Cardiac muscle cell (in vitro differentiated cells and primary cell): ENCODE data around the gene ITGA11. TPM values are rescaled to one million over a fixed set of nuclear protein-coding genes. Genes with fewer than 3 reads are reported as not detected.
A peak's percentile ranks its signal among the peaks of the same experiment; 100 is the strongest.

Source experiments
- DNase-seq, 2 donors: peaks; one replicate each; pipeline versions ENCODE4 v3.0.0 to v3.0.0-alpha.2; 2010 to 2017; ENCODE audit warnings: low read depth in 1 of 2, low spot score in 1 of 2
- H3K27ac ChIP-seq: fragments of 200-600 bp; sonication (generic); 2 replicates; pipeline ENCODE4 v1.5.1; 2016
- H3K27me3 ChIP-seq: fragments of 200-600 bp; sonication (generic); 2 replicates; pipeline ENCODE4 v1.6.0; 2016; ENCODE audit warnings: control low read depth
- H3K36me3 ChIP-seq: fragments of 200-600 bp; sonication (generic); 2 replicates; pipeline ENCODE4 v1.5.1; 2016; ENCODE audit warnings: control low read depth
- H3K4me1 ChIP-seq: fragments of 200-600 bp; sonication (generic); 2 replicates; pipeline ENCODE4 v1.8.1; 2017; ENCODE audit warnings: low read depth, mild to moderate bottlenecking, mixed run types
- H3K4me3 ChIP-seq: fragments of 200-600 bp; sonication (generic); 2 replicates; pipeline ENCODE4 v1.5.1; 2016; ENCODE audit warnings: mild to moderate bottlenecking
- H3K9me3 ChIP-seq: fragments of 200-600 bp; sonication (generic); 2 replicates; pipeline ENCODE4 v1.5.1; 2017; ENCODE audit warnings: low read depth, mild to moderate bottlenecking, control low read depth
- polyA plus RNA-seq: library from polyadenylated mRNA; unstranded; fragments of >200 nt; fragmentation: Nextera tagmentation; extraction: Ambion mirVana; gene quantifications from 2 replicates; pipeline ENCODE4 v1.2.1, GENCODE V29; 2016
- total RNA-seq: library from RNA; depleted of rRNA; stranded (reverse); fragments of >200 nt; gene quantifications from 2 replicates; pipeline ENCODE4 v1.2.3, GENCODE V29; 2016
- TF ChIP-seq, protein P1 (sequence below): IDR thresholded peaks from 2 replicates; pipeline ENCODE4 v1.5.1; 2012; ENCODE audit warnings: low read depth, mild to moderate bottlenecking, low read length

The ITGA11 gene
- total and polyA plus RNA-seq, 2 experiments from 2014 or later = 0.12 to 1.2 TPM

DNA sequence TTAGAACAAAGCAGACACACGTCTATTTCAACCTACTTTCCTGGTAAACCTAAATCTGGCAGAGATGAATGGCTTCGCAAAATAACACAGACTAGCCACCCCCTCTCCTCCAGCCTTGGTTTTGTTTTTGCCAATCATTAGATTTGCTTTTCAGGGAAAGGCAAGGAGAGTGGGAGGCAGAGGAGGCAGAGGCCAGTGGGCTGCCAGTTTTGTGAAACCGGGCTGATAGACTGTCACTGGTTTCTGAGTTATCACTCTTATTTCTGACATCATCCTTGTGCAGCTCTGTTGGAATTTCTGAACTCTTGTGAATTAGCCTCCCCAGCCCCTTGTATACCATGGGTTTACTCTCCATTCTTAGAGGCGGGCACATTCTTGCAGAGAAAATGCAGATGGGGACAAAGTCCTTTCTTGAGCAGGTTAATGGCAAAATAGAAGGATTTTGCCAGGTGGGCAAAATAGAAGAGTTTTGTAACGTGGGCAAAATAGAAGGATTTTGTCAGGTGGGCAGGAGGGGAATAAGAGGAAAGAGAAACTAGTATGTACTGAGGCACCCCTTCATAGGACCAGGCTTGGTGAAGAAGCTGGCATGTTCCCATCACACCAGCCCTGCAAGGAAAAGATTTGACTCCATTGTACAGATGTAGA, 157.6 kb downstream of the ITGA11 start:
- no peaks in the 10 kb centered on the region for H3K9me3 ChIP-seq
- TF ChIP-seq, protein P1, sequence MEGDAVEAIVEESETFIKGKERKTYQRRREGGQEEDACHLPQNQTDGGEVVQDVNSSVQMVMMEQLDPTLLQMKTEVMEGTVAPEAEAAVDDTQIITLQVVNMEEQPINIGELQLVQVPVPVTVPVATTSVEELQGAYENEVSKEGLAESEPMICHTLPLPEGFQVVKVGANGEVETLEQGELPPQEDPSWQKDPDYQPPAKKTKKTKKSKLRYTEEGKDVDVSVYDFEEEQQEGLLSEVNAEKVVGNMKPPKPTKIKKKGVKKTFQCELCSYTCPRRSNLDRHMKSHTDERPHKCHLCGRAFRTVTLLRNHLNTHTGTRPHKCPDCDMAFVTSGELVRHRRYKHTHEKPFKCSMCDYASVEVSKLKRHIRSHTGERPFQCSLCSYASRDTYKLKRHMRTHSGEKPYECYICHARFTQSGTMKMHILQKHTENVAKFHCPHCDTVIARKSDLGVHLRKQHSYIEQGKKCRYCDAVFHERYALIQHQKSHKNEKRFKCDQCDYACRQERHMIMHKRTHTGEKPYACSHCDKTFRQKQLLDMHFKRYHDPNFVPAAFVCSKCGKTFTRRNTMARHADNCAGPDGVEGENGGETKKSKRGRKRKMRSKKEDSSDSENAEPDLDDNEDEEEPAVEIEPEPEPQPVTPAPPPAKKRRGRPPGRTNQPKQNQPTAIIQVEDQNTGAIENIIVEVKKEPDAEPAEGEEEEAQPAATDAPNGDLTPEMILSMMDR = no peak
- no peaks in the 10 kb centered on the region for H3K27me3 ChIP-seq
- no peaks in the 10 kb centered on the region for H3K36me3 ChIP-seq
- H3K4me3 ChIP-seq = no peak overlapping the region
- no peak overlapping the region for H3K27ac ChIP-seq
- DNase-seq = no peak
- H3K4me1 ChIP-seq = peaks cover 24% of the 10 kb centered on the region

DNA sequence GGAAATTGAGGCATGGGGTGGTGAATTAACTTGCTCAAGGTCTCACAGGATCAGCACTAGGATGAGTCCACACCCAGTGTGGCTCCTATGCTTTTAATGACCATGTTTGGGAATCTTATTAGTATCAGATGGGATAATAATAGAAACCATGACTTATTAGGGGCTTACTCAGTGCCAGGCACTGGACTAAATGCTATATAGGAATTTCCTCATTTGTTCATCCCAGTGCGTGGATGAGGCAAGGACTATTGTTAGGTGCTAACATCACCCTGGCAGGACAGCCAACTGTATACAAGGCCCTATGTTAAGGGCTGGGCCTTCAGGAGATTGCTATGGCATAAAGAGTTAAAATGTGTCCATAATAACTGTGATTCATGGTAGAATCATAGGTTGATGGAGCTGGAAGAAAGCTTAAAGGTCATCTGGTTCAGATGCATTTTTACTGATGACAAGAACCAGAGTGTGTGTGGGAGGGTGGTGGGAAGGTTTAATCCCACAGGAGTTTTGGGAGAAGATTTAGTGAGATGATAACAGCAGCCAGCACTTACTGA, 159.2 kb downstream of the ITGA11 start:
- Histone ChIP-seq H3K27me3 (no peaks in the 10 kb centered on the region), H3K27ac (peak overlapping the region; percentile 20), H3K4me1 (peaks cover 24% of the 10 kb centered on the region), H3K36me3 (no peaks in the 10 kb centered on the region), H3K9me3 (no peaks in the 10 kb centered on the region), H3K4me3 (no peak overlapping the region)
- peak in 1 of 2 donors; percentile 35 for DNase-seq
- TF ChIP-seq, protein P1 = no peak

DNA sequence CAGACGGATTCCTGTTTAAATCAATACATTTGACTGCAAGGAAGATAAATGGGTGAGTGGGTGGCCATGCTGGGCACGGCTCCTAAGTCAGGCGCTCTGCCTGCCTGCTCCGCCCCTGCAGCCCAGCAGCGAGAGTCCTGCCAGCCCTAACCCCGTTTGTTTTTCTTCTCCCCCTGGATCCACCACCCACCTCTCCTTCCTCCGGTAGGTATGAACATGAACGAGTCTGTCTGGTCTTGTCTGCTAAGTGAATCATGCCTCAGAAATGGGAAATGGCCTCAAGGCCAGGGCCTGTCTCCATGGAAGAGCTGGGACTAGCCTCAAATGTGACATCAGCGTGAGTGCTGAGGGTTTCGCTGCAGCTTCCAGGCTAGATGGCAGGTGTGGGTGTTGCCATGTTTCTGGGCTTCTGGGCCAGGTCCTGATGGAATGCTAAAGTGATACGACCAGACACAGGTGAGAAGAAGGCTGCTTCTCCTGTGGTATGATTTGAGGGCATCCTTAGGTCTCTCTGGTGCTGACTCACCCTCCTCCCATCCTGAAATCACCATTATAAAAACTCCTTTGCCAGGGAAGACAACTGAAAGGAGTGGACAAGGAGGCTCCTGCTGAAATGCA, 160.0 kb downstream of the ITGA11 start:
- peaks cover 23% of the 10 kb centered on the region for H3K4me1 ChIP-seq
- peak in 1 of 2 donors; percentile 46 for DNase-seq
- no peaks in the 10 kb centered on the region for H3K27me3 ChIP-seq
- H3K4me3 ChIP-seq = no peak overlapping the region
- peak overlapping the region; percentile 20 for H3K27ac ChIP-seq
- TF ChIP-seq, protein P1 = no peak
- no peaks in the 10 kb centered on the region for H3K36me3 ChIP-seq
- no peaks in the 10 kb centered on the region for H3K9me3 ChIP-seq

DNA sequence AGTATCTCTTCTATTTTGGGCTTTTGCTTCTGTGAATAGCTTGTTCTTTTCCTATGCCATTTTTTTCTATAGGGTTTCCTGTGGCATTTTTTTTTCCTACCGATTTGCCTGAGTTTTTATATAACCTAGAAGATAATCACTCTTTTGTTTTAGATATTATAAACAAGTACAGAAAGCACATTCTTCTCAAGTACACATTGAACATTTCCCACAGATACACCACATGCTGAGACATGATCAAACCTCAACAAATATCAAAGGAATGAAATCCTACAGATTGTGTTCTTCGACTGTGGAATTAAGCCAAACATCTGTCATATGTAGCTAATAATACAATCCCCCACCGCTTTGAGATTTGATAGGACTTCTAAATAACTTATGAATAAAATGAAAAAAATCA, 163.6 kb downstream of the ITGA11 start:
- Histone ChIP-seq H3K27me3 (no peaks in the 10 kb centered on the region), H3K27ac (no peak overlapping the region), H3K36me3 (no peaks in the 10 kb centered on the region), H3K4me1 (peaks cover 15% of the 10 kb centered on the region), H3K9me3 (no peaks in the 10 kb centered on the region), H3K4me3 (no peak overlapping the region)
- DNase-seq = no peak
- TF ChIP-seq, protein P1 = no peak

DNA sequence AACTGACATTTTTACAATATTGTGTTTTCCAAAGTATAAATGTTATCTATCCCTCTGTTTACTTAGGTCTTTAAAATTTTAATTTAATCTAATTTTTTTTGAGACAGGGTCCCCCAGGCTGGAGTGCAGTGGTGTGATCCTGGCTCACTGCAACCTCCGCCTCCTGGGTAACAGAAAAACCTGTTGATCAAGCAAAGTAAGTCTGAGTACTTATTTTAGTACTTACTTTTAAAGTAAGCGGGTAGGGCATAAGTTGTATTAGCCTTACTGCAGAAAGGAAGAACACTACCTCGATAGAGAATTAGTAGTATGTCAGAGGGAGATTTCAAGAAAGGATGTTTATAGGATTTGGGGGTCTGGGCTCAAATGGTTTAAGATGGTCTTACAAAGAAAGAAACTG, 166.3 kb downstream of the ITGA11 start:
- DNase-seq = no peak
- no peaks in the 10 kb centered on the region for H3K9me3 ChIP-seq
- no peaks in the 10 kb centered on the region for H3K27me3 ChIP-seq
- TF ChIP-seq, protein P1 = no peak
- H3K4me3 ChIP-seq = no peak overlapping the region
- no peak overlapping the region for H3K27ac ChIP-seq
- no peaks in the 10 kb centered on the region for H3K4me1 ChIP-seq
- no peaks in the 10 kb centered on the region for H3K36me3 ChIP-seq
